Activated T-helper 1 cell treated with anti-CD3 and anti-CD28 coated beads, Interleukin-2, amount 50 U/mL, for 16 hours (primary cell): ENCODE measurements around the gene TMEM82.
A peak's percentile ranks its signal among the peaks of the same experiment; 100 is the strongest.

Experiments
- DNase-seq, 2 donors: peaks; one replicate each; pipeline ENCODE4 v3.0.0-alpha.2; 2020; ENCODE audit warnings: low read depth in 1 of 2, low spot score in 1 of 2

Gene TMEM82

GRCh38 chr1:15735304-15736037, 6.8 kb upstream of the TMEM82 start:
- DNase-seq, result no peak

GRCh38 chr1:15736038-15736891, 6.0 kb upstream of the TMEM82 start, which contains the start of gene SLC25A34:
SLC25A34 (plus strand) TSS chr1:15736258; CDS start chr1:15736486, 228 bp downstream.
- no peak for DNase-seq

DNA sequence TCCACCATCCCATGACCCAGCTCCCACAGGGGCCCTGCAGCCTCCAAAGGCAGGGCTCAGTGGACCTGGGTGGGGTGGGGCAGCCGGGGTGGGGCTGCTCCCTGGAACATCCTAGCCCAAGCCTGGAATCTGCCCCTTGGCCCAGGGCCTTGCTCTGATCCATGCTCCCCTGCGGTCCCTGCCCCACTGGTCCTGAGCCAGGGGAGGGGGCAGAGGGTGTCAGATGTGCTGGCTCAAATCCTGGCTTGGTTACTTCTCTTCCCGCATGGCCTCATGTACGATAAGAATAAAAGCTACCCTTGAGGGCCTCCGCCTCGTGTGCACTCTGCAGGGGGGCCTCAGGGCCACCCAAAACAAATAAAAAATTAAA, 5.4 kb upstream of the TMEM82 start:
- no peak for DNase-seq

DNA sequence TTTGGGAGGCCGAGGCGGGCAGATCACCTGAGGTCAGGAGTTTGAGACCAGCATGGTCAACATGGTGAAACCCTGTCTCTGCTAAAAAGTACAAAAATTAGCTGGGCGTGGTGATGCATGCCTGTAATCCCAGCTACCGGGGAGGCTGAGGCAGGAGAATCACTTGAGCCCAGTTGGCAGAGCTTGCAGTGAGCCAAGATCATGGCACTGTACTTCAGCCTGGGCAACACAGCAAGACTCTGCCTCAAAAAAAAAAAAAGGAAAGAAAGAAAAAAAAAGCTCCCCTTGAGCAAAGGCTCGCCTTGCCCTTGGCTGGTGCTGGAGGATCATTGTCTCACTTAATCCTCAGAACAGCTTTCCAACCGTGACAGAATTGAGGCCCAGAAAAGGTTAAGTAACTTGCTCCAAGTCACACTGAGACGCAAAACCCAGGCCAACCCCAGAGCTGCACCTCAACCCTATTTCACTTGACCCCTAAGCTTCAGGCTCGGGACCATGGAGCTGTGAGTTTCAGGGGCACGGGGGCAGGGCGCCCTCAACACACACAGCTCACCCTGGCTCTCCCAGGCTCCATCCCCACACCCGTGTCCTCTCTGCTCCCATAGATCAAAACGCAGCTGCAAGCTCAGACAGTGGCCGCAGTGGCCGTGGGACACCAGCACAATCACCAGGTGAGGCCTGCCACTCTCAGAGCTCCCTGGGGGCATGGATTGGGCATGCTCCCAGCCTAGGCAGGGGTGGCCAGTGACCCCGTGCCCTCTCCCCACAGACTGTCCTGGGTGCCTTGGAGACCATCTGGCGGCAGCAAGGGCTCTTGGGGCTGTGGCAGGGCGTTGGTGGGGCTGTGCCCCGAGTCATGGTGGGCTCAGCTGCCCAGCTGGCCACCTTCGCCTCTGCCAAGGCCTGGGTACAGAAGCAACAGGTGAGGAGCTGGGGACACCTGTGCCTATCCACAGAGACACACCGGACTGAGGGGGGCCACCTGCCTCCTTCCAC, 4.7 kb upstream of the TMEM82 start:
- DNase-seq, result no peak

GRCh38 chr1:15738416-15739113, 3.7 kb upstream of the TMEM82 start:
- no peak for DNase-seq

DNA sequence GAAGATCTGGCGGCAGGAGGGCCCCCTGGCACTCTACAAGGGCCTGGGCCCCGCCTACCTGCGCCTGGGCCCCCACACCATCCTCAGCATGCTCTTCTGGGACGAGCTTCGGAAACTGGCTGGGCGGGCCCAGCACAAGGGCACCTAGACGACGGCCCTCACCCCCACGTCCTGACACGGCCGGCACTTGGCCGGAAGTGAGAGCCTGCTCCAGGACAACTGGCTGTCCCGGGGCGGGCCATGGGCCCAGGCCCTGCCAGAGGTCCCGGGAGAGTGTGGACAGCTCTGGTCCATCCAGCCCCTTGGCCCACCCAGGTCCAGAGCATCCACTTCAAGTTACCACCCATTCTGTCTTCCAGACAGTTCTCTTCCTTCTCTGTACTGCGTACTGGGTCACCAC, 3.0 kb upstream of the TMEM82 start:
- DNase-seq, result no peak

GRCh38 chr1:15739745-15740144, 2.6 kb upstream of the TMEM82 start:
- DNase-seq, result no peak

GRCh38 chr1:15740924-15741850, 1.1 kb upstream of the TMEM82 start:
- peak; percentile 37 to 54 for DNase-seq

DNA sequence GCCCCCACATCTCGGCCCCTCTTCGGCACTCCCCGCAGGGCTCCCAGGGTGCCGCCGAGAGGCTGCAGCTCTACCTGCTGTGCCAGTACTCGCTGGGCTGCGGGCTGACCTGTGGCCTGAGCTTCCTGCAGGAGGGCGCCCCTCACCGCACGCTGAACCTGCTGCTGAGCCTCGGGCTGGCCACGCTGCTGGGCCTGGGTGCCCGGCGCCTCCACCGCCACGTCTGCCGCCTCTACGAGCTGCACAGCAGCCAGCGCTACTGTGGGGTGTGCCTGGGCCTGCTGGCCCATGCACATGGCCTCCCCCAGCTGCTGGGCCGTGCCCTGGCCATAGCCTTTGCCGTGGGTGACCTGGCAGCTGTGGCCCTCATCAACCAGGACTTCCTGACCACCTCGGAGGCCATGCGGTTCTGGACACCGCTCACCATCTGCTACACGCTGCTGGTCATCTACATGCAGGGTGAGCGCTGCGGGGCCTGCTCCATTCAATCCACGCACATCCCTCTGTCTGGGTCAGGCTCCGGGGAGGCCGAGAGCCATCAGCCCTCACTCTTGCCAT, 1.9 kb downstream of the TMEM82 start:
- DNase-seq, result no peak

GRCh38 chr1:15747378-15747777, 5.1 kb downstream of the TMEM82 start:
- DNase-seq, result no peak

DNA sequence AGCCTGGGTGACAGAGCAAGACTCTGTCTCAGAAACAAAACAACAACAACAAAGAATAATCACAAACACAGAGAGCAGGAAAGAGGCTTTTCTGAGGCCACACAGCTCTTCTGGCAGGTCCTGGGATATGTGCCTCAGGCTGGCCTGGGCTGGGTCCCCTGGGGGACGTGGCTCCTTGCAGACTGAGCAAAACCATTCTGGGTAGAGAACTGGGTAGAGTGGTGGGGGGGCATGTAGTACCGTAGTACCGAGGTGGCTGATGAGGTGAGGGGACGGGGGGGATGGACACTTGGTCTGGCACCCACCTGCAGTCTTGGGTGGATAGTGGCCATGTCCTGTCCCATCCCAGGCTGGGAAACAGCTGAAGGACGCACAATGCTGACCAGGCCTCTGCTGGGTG, 6.0 kb downstream of the TMEM82 start:
- DNase-seq, result no peak

GRCh38 chr1:15748690-15749398, 6.5 kb downstream of the TMEM82 start:
- no peak for DNase-seq

GRCh38 chr1:15749399-15750291, 7.3 kb downstream of the TMEM82 start:
- DNase-seq, result no peak

DNA sequence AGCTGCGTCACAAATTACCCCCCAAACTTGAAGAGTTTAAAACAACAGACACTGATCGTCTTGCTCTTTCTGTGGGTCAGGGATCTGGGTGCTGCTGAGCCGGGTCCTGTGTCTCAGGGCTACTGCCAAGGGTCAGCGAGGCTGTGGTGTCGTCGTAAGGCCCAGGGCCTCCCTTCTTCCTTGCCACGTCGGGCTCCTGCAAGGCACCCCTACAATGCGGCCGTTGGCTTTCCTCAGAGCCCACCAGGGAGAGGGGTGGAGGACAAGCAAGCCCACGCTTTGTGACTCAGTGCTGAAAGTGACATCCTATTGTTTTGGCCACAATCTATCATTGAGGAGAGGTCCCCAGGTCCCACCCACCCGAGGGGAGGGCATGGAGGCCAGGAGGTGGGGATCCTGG, 8.6 kb downstream of the TMEM82 start:
- DNase-seq, result no peak

GRCh38 chr1:15751717-15752116, 9.4 kb downstream of the TMEM82 start:
- no peak for DNase-seq

DNA sequence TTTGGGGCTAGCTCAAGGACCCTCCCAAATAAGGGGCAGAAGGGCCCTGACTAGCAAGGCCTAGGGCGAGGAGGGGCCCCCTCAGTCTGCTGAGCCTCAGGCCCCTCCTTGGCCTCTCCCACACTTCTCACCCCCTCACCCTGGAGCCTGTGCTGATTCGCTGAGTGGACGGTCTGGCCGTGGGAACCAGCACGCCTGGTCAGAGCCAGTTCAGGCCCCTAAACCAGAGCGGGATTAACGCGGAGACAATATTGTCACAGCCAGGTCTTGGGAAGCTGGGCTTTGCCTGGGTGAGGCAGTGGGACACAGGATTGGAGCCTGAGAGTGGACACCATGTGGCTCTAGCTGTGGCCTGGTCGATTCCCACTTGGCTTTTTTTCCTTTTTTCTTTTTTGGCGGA, 11.5 kb downstream of the TMEM82 start:
- no peak for DNase-seq

- DNase-seq, result no peak
Observed at GRCh38 chr1:15755021-15755645, 12.8 kb downstream of the TMEM82 start.
